Measurements from ENCODE around the gene ARF6.

ARF6 gene

GRCh38 chr14:49945448-49946319 is 52.8 kb downstream of the ARF6 start:
- DNase-seq = no peak
